Measurements from ENCODE around the gene EGLN2. TPM values are rescaled to one million over a fixed set of nuclear protein-coding genes. Genes with fewer than 3 reads are reported as not detected.
"Not testable (repeated sequence)": the region's sequence is repeated elsewhere in the genome, so short reads cannot be mapped to it uniquely, and the experiment has no call there.

The EGLN2 gene
- total RNA-seq, 1 experiment from 2014 or later = 135 TPM

DNA sequence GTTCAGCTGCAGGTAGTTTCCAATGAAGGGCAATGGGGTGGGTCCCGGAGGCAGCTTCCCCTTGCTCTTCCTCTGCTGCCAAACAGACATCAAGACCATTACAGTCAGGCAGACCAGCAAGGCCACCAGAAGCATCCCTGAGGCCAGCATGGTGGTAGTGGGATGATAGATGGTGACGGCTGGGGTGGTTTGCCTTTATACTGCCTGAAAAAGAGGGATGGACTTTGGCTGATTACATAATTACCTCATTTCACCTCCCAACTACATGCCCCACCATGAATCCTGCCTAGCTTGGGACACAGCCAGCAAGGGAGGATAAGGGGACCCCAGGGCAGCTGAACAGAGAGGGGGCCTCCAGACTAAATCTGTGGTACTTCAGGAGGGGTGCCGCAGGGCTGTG lies 51.3 kb downstream of the EGLN2 start, which contains the start of gene CYP2A6:
Gene CYP2A6 (minus strand): TSS at position 171 of the 400 bp plus-strand sequence. CDS start 21 bp downstream, at position 150.
- DNase-seq; H3K4me1 ChIP-seq; H3K36me3 ChIP-seq (ENCODE audit: control insufficient read depth, insufficient read depth, low read length); H3K4me3 Mint-ChIP-seq (ENCODE audit: unreplicated experiment); H3K27me3 ChIP-seq (replicated peaks; ENCODE audit: control insufficient read depth, insufficient read depth, low read length); POLR2A ChIA-PET; BruUV-seq (replicated peaks); H3K36me3 Mint-ChIP-seq (ENCODE audit: insufficient read depth, unreplicated experiment); CTCF ChIA-PET; H3K4me3 ChIP-seq (ENCODE audit: low read depth, low read length); H3K27me3 Mint-ChIP-seq (ENCODE audit: insufficient read depth, unreplicated experiment); H3K9me3 ChIP-seq; intact Hi-C loops (cut with micrococcal nuclease; ENCODE audit: unreplicated experiment); H3K9me3 Mint-ChIP-seq (ENCODE audit: unreplicated experiment): not testable (repeated sequence)
- peaks cover 12% of the 10 kb centered on the region for H3K4me1 Mint-ChIP-seq (ENCODE audit: low read depth, unreplicated experiment)
- peak within 1 kb of the TSS; percentile 23 for H3K27ac Mint-ChIP-seq (ENCODE audit: unreplicated experiment)

- H3K4me1 ChIP-seq; H3K36me3 ChIP-seq (ENCODE audit: control insufficient read depth, insufficient read depth, low read length); CTCF ChIA-PET; H3K4me3 Mint-ChIP-seq (ENCODE audit: unreplicated experiment); H3K9me3 ChIP-seq; H3K9me3 Mint-ChIP-seq (ENCODE audit: unreplicated experiment); BruUV-seq (replicated peaks); POLR2A ChIA-PET; H3K27me3 ChIP-seq (replicated peaks; ENCODE audit: control insufficient read depth, insufficient read depth, low read length); intact Hi-C loops (cut with micrococcal nuclease; ENCODE audit: unreplicated experiment); H3K27me3 Mint-ChIP-seq (ENCODE audit: insufficient read depth, unreplicated experiment); H3K36me3 Mint-ChIP-seq (ENCODE audit: insufficient read depth, unreplicated experiment); H3K4me3 ChIP-seq (ENCODE audit: low read depth, low read length); DNase-seq; H3K27ac Mint-ChIP-seq (ENCODE audit: unreplicated experiment): not testable (repeated sequence)
- H3K4me1 Mint-ChIP-seq (ENCODE audit: low read depth, unreplicated experiment) = peaks cover 12% of the 10 kb centered on the region
Measured at GRCh38 chr19:40852467-40853152, 53.6 kb downstream of the EGLN2 start.

Other genes starting within 250 kb of the EGLN2 start
- 81.6 and 82.6 TPM in 2 replicates for gene SHKBP1, start 222.3 kb upstream of the EGLN2 start, total RNA-seq (2022)
- 25.5 and 30.8 TPM in 2 replicates for gene LTBP4, start 197.8 kb upstream of the EGLN2 start, total RNA-seq (2022)
- gene NUMBL, start 108.5 kb upstream of the EGLN2 start, total RNA-seq (2022) = 21.1 and 22.0 TPM in 2 replicates
- gene COQ8B, start 82.3 kb upstream of the EGLN2 start, total RNA-seq (2022) = 30.9 and 35.7 TPM in 2 replicates
- gene ITPKC, start 82.1 kb upstream of the EGLN2 start, total RNA-seq (2022) = 28.5 and 31.2 TPM in 2 replicates
- gene ACTMAP, start 48.7 kb upstream of the EGLN2 start, total RNA-seq (2022) = 28.0 and 29.2 TPM in 2 replicates
- gene SNRPA, start 48.0 kb upstream of the EGLN2 start, total RNA-seq (2022) = 133 and 134 TPM in 2 replicates
- 1.1 and 1.3 TPM in 2 replicates for gene MIA, start 23.7 kb upstream of the EGLN2 start, total RNA-seq (2022)
- 19.9 and 21.5 TPM in 2 replicates for gene RAB4B, start 20.9 kb upstream of the EGLN2 start, total RNA-seq (2022)
- gene CYP2A6, start 51.3 kb downstream of the EGLN2 start, total RNA-seq (2022) = not detected in 2 replicates
- not detected in 2 replicates for gene CYP2A7, start 83.0 kb downstream of the EGLN2 start, total RNA-seq (2022)
- gene CYP2B6, start 192.1 kb downstream of the EGLN2 start, total RNA-seq (2022) = 0.32 and 0.37 TPM in 2 replicates

All from Caco-2 (cell line).